Heart left ventricle (tissue), 13 donors: ENCODE results near the gene SAP30.

ENCODE experiments used
- CTCF ChIP-seq, 12 donors: fragments of 200-600 bp; sonication (generic) in 4 of 12; IDR thresholded peaks; one replicate each; pipeline versions ENCODE4 v1.5.0 to v1.8.0; 2018 to 2022; ENCODE audit warnings: antibody characterized with exemption in 12 of 12, mild to moderate bottlenecking in 5 of 12
- POLR2A ChIP-seq, 2 donors: fragments of 450-650 bp; IDR thresholded peaks; one replicate each; pipeline ENCODE4 v1.6.1; 2017; ENCODE audit warnings: antibody characterized with exemption in 2 of 2, mild to moderate bottlenecking in 2 of 2, moderate library complexity in 2 of 2
- donor health status: ischemic (EF 13 %, LVEDD 7.1; RV severe dilation, severe dysfunction).
- donor health status: DM: no; HTN: yes; CAD: no.
- donor health status: DM: no; HTN: no; CAD: no.
- donor health status: ischemic (EF 25% LVEDD 6.9; RV normal size, moderate dysfunction).
- donor health status: ischemic (EF 25% LVEDD 5.7; RV mildly dilated, moderate dysfunction).
- donor health status: ischemic (EF 35%, LVEDD 5.7; RV mildly dilated, moderate dysfunction).
- donor health status: nonischemic (EF 11% LVEDD 7.7; RV severe dilation, severe dysfunction).
- donor health status: DM: yes; HTN: yes; CAD: no.
- donor health status: PGD.
- donor health status: ischemic (EF 29% LVEDD 5.4; RV normal size, mild dysfunction).
- donor health status: nonischemic (EF 23%, LVEDD 6.1; RV moderate dilation, normal function).

GRCh38 chr4:173418639-173419038 is 47.9 kb downstream of the SAP30 start:
- TF ChIP-seq CTCF (IDR thresholded peaks at IDR 0.05) (no peak), POLR2A (IDR thresholded peaks at IDR 0.05) (no peak)
